ENCODE data around the gene NCKAP5. TPM values are rescaled to one million over a fixed set of nuclear protein-coding genes. Genes with fewer than 3 reads are reported as not detected.

Gene NCKAP5
- total and polyA plus RNA-seq, 9 of the 15 experiments (the other 6 are each of a cell fraction or from before 2014, with no cell fraction given), result not detected

- no peak for TF ChIP-seq SIN3A (IDR thresholded peaks at IDR 0.05; ENCODE audit: borderline replicate concordance in 2 of 2, control insufficient read depth in 1 of 2, low read depth in 2 of 2, low read length in 2 of 2)
- no peak for TF ChIP-seq TFAM (CRISPR knock-in tag; conservative IDR thresholded peaks at IDR 0.05)
- no peak for TF ChIP-seq SMAD2 (IDR thresholded peaks at IDR 0.05; ENCODE audit: low read depth, low read length)
- TF ChIP-seq MCM3 (IDR thresholded peaks at IDR 0.05), result no peak
- no peak for TF ChIP-seq RBM14 (IDR thresholded peaks at IDR 0.05; ENCODE audit: borderline replicate concordance, insufficient read depth, low read depth, low read length)
- CTCF ChIA-PET (ENCODE audit: low intra/inter-chr PET ratio), result no interaction called here
Observed at GRCh38 chr2:133489146-133489545, 79.1 kb downstream of the NCKAP5 start.

DNA sequence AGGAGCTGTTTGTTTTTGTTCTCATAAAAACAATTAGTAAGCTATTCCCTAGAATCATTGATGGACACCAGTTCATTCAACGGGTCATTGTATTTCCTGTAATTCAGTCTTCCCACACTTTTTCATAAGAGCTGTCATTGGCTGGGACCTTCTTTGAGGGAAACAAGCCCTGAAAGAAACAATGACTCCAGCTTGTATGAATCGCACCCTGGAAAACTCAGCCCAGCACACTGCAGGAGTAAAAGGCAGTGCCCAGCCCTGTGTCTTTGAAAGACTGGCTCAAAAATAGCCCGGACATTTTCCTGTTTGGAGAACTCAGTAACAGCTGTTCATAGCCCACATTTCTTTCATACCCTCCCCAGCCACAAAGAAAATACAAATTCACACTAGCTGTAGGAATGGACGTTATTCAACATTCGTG lies 81.5 kb downstream of the NCKAP5 start:
- Histone ChIP-seq H2AFZ (ENCODE audit: low read depth, low read length) (no peak overlapping the region), H4K20me1 (replicated peaks; ENCODE audit: control insufficient read depth, insufficient read depth, low read length) (no peaks in the 10 kb centered on the region), H3K9ac (ENCODE audit: insufficient read depth in 1 of 2, low read depth in 2 of 2, low read length in 2 of 2) (no peak overlapping the region), H3K9me1 (ENCODE audit: control insufficient read depth, insufficient read depth, low read length) (no peaks in the 10 kb centered on the region), H3K27ac (ENCODE audit: extremely low read depth, low read depth, low read length) (no peak overlapping the region), H3K27me3 (ENCODE audit: control insufficient read depth in 2 of 2, insufficient read depth in 2 of 2, low read length in 2 of 2) (no peaks in the 10 kb centered on the region), H3K4me2 (ENCODE audit: insufficient read depth, low read length) (no peak overlapping the region), H3K9me3 (replicated peaks; ENCODE audit: control insufficient read depth, insufficient read depth, low read depth, low read length) (no peaks in the 10 kb centered on the region), H3K4me3 (no peak overlapping the region), H3K36me3 (ENCODE audit: control insufficient read depth, insufficient read depth, low read length) (no peaks in the 10 kb centered on the region), H3K79me2 (ENCODE audit: control insufficient read depth, insufficient read depth, low read length) (no peaks in the 10 kb centered on the region), H3K4me1 (replicated peaks in 1 of 2; ENCODE audit: control insufficient read depth in 2 of 2, insufficient read depth in 2 of 2, low read length in 2 of 2) (no peaks in the 10 kb centered on the region)
- TF ChIP-seq MTA2 (IDR thresholded peaks at IDR 0.05; ENCODE audit: low read depth), result no peak
- TF ChIP-seq MCM2 (IDR thresholded peaks at IDR 0.05; ENCODE audit: low read depth), result no peak
- TF ChIP-seq ARHGAP35 (IDR thresholded peaks at IDR 0.05; ENCODE audit: partially characterized antibody), result no peak
- TF ChIP-seq STAG1 (CRISPR knock-in tag; IDR thresholded peaks at IDR 0.05; ENCODE audit: borderline replicate concordance), result no peak
- TF ChIP-seq HNRNPUL1 (IDR thresholded peaks at IDR 0.05; ENCODE audit: low read length), result no peak
- TF ChIP-seq U2AF1 (optimal IDR thresholded peaks at IDR 0.05; ENCODE audit: low read depth, low read length), result no peak
- intact Hi-C loops (cut with micrococcal nuclease), result no loop called here
- CTCF ChIA-PET (ENCODE audit: low intra/inter-chr PET ratio), result no interaction called here
- FAIRE-seq (no peak), DNase-seq (ENCODE audit: extremely low read depth in 1 of 4, low spot score in 3 of 4) (no peak), ATAC-seq (no peak)
- in situ Hi-C loops (cut with MboI), result no loop called here
- 1% methylated on average over 5 of the region's 5 CpGs for WGBS (ENCODE audit: insufficient coverage, low coverage, missing lambda C conversion rate)
- POLR2A ChIA-PET, result no interaction called here
- BruUV-seq (replicated peaks), result no TSS peak

More at GRCh38 chr2:133489146-133489545, 79.1 kb downstream of the NCKAP5 start:
- no peak overlapping the region for H3K4me2 ChIP-seq (ENCODE audit: insufficient read depth, low read length)
- H3K4me3 ChIP-seq, result no peak overlapping the region
- intact Hi-C loops (cut with micrococcal nuclease) (no loop called here), in situ Hi-C loops (cut with MboI) (no loop called here)
- 0% methylated on average over 1 of the region's 1 CpG for WGBS (ENCODE audit: insufficient coverage, low coverage, missing lambda C conversion rate)
- H3K4me1 ChIP-seq (replicated peaks in 1 of 2; ENCODE audit: control insufficient read depth in 2 of 2, insufficient read depth in 2 of 2, low read length in 2 of 2), result no peaks in the 10 kb centered on the region
- FAIRE-seq (no peak), ATAC-seq (no peak), DNase-seq (ENCODE audit: extremely low read depth in 1 of 4, low spot score in 3 of 4) (no peak)
- no peaks in the 10 kb centered on the region for H3K27me3 ChIP-seq (ENCODE audit: control insufficient read depth in 2 of 2, insufficient read depth in 2 of 2, low read length in 2 of 2)
- POLR2A ChIA-PET, result no interaction called here
- H2AFZ ChIP-seq (ENCODE audit: low read depth, low read length), result no peak overlapping the region
- H3K9me1 ChIP-seq (ENCODE audit: control insufficient read depth, insufficient read depth, low read length), result no peaks in the 10 kb centered on the region
- H3K36me3 ChIP-seq (ENCODE audit: control insufficient read depth, insufficient read depth, low read length), result no peaks in the 10 kb centered on the region
- no peaks in the 10 kb centered on the region for H3K9me3 ChIP-seq (replicated peaks; ENCODE audit: control insufficient read depth, insufficient read depth, low read depth, low read length)
- no TSS peak for BruUV-seq (replicated peaks)
- no peak overlapping the region for H3K9ac ChIP-seq (ENCODE audit: insufficient read depth in 1 of 2, low read depth in 2 of 2, low read length in 2 of 2)
- no peaks in the 10 kb centered on the region for H4K20me1 ChIP-seq (replicated peaks; ENCODE audit: control insufficient read depth, insufficient read depth, low read length)
- H3K79me2 ChIP-seq (ENCODE audit: control insufficient read depth, insufficient read depth, low read length), result no peaks in the 10 kb centered on the region
- no peak overlapping the region for H3K27ac ChIP-seq (ENCODE audit: extremely low read depth, low read depth, low read length)

Data from K562 (cell line).